GM18502 (cell line): ENCODE data around the gene KRTAP5-2.

ENCODE experiments used
- ATAC-seq: cut with Tn5 transposase; IDR thresholded peaks from one replicate; pipeline ENCODE4 v1.9.1; 2021; ENCODE audit warnings: mild to moderate bottlenecking; ENCODE audit not compliant: unreplicated experiment, poor library complexity

KRTAP5-2 gene

DNA sequence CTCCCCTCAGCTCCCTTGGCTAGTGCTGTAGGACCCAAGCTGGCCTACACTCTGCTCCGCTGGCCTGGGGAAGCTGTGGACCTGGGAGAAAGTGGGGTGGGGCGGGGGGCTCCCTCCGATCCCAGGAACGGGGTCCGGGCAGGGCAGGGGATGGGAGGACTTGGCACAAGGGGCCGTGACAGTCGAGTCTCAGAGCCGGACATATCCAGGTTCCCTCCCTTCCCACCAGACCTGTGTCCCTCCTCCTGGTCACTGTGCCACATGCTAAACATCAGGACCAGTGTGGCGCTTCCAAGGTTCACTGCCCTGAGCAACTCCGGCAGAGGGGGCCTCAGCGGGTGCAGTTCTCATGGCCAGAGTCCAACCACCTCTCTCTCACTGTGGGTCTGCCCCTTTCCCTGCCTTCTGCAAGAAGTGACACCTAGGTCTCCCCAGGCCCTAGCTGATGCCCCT lies 28.1 kb downstream of the KRTAP5-2 start:
- no peak for ATAC-seq

- no peak for ATAC-seq
Observed at GRCh38 chr11:1569251-1569780, 28.8 kb downstream of the KRTAP5-2 start.

GRCh38 chr11:1568441-1568911 lies 29.6 kb downstream of the KRTAP5-2 start:
- ATAC-seq, result no peak

DNA sequence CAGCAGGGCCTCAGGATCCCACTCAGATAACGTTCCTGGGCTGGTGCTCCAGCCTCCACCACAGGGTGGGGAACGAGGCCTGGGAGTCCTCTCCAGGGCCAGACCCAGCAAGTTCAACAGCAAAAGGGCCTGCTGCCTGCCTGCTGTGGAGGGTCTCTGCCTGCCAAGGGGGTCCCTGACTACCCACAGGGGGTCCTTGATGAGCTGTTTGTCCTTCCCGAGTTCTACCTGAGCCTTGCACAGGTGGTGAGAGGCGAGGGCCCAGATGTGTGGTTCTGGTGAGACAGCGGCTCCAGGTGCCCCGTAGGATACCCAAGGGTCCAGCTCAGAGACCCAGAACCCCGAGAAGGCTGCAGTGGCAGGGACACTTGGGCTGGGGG lies 30.4 kb downstream of the KRTAP5-2 start:
- ATAC-seq, result no peak

DNA sequence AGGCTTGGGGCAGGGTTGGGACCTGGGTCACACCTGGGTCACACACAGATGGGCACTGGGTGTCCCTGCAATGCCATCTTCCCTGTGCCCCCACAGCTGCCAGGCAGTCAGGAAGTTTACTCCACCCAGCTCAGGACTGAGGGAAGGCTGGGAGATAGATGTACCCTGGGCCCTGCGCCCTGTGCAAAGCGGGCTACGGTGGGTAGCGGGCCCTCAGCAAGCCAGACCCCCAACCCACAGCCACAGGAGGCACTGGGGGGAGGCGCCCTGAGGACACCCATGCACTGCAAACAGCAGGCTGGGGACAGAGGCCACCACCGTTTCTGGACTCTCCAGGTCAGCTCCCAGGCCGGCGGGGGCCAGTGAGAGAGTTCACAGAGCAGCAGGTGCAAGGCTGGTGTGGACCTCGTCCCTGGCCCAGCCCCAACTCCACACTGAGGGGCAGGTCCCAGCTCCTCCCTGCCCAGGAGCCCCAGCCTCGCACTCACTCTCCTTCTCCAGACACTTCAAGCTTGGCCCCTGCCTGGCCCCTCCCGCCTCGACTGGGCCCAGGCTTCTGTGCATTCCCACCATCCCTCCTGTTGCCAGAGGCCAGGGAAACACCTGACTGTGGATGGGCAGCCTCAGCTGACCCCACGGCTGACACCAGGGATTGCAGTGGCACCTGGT lies 30.9 kb downstream of the KRTAP5-2 start:
- ATAC-seq, result no peak

- ATAC-seq, result no peak
Observed at GRCh38 chr11:1566381-1567051, 31.6 kb downstream of the KRTAP5-2 start.

GRCh38 chr11:1565904-1566247 lies 32.2 kb downstream of the KRTAP5-2 start:
- no peak for ATAC-seq

- ATAC-seq, result no peak
Observed at GRCh38 chr11:1565173-1565903, 32.8 kb downstream of the KRTAP5-2 start.

GRCh38 chr11:1564535-1565172 lies 33.4 kb downstream of the KRTAP5-2 start:
- ATAC-seq, result no peak

GRCh38 chr11:1563697-1564534 lies 34.2 kb downstream of the KRTAP5-2 start:
- ATAC-seq, result no peak

- ATAC-seq, result no peak
Observed at GRCh38 chr11:1563149-1563638, 34.9 kb downstream of the KRTAP5-2 start.

- ATAC-seq, result no peak
Observed at GRCh38 chr11:1562469-1563148, 35.5 kb downstream of the KRTAP5-2 start.

- no peak for ATAC-seq
Observed at GRCh38 chr11:1561955-1562354, 36.1 kb downstream of the KRTAP5-2 start.

- no peak for ATAC-seq
Observed at GRCh38 chr11:1561266-1561665, 36.8 kb downstream of the KRTAP5-2 start.

- ATAC-seq, result no peak
Observed at GRCh38 chr11:1560649-1561251, 37.3 kb downstream of the KRTAP5-2 start.

DNA sequence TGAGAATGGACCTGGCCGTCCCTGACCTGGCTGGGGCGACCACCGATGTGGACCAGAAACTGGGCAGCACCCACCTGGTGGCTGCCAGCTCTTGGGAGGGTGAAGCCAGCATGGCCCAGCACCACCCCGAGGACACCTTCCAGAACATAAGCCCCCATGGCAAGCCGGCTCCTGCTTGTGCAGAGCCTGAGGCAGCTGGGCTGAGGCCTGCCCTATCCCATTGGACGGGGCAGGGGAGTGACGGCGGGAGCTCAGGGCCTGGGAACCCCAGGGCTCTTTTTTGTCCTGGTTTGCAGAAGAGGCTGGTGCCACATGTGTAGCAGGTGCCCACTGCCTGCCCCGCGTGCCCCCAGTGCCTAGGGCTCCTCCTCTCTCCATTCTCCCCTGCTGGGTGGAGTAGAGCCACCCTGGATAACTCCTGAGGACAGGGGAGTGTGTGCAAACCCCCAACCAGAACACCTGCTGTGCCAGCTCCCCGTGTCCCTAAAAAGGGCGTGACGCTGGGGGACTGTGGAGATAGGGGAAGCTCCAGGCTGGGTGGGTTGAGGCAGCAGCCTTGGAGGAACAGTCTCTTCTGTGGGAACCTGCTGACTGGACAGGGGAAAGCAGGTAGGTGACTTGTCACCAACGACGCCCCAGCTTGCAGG lies 38.0 kb downstream of the KRTAP5-2 start:
- ATAC-seq, result no peak

DNA sequence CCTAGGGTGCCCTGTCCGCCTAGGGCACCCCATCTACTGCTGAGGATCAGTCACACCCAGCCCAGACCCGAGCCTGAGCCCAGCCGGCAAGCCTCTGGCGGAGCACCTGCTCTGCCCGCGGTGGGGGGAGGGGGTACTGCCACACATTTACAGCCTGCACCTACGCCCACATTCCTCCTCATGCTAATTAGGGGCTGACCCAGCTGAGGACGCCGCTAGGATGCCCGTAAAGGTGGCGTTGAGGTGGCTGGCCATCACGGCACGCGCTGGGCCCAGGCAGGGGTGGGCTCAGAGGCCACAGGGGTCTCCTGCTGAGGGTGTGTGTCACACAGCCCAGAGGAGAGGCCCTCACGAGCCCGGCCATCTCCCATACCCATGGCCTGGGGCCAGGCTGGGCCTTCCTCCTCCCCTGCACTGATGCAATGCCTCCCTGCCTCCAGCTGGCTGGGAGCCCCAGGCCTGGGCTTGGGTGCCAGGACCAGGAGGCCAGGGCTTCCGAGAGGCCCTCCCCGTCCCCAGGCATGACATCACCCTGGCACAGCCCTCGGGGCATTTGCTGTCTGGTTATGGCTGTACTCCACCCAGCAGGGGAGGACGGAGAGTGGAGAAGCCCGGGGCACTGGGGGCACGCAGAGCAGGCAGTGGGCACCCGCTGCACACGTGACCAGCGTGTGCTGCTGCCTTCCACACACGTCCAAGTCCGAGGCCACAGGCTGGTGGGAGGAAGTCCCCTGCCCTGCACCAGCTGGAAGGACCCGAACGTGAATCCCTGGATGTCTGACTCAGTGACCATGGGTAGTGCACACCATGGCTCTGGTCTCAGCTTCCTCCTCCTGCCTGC lies 38.8 kb downstream of the KRTAP5-2 start:
- ATAC-seq, result no peak
